Measurements from ENCODE around the gene ASTL. TPM values are rescaled to one million over a fixed set of nuclear protein-coding genes. Genes with fewer than 3 reads are reported as not detected.

ASTL gene
- total RNA-seq, 2 experiments from 2014 or later, result 0.22 TPM; not detected in 1

GRCh38 chr2:96148410-96149217 is 10.3 kb upstream of the ASTL start:
- DNase-seq, result peak; percentile 95
- Mint-ChIP-seq H3K4me3 (peak overlapping the region; percentile 57), H3K27ac (peak overlapping the region; percentile 98), H3K36me3 (ENCODE audit: low read depth) (peaks cover 9% of the 10 kb centered on the region), H3K9me3 (no peaks in the 10 kb centered on the region), H3K27me3 (no peaks in the 10 kb centered on the region), H3K4me1 (peaks cover 79% of the 10 kb centered on the region)
- CTCF ChIA-PET, result interaction anchor here (0.6 to 15.6 kb wide), 5 partner anchors 11 to 615 kb away, joined by 3 to 239 read pairs (median 10); partner anchors contain the start of gene ASTL
- POLR2A ChIA-PET, result no interaction called here

GRCh38 chr2:96147593-96148201 is 9.4 kb upstream of the ASTL start:
- peaks cover 79% of the 10 kb centered on the region for H3K4me1 Mint-ChIP-seq
- H3K27me3 Mint-ChIP-seq, result no peaks in the 10 kb centered on the region
- peak overlapping the region; percentile 57 for H3K4me3 Mint-ChIP-seq
- no peaks in the 10 kb centered on the region for H3K9me3 Mint-ChIP-seq
- H3K27ac Mint-ChIP-seq, result peak overlapping the region; percentile 98
- CTCF ChIA-PET, result interaction anchor here (0.6 to 15.6 kb wide), 6 partner anchors 10 to 614 kb away, joined by 3 to 239 read pairs (median 6); partner anchors contain the start of gene ASTL
- POLR2A ChIA-PET, result no interaction called here
- peaks cover 14% of the 10 kb centered on the region for H3K36me3 Mint-ChIP-seq (ENCODE audit: low read depth)
- DNase-seq, result no peak

GRCh38 chr2:96146881-96147592 is 8.7 kb upstream of the ASTL start:
- peaks cover 14% of the 10 kb centered on the region for H3K36me3 Mint-ChIP-seq (ENCODE audit: low read depth)
- POLR2A ChIA-PET, result no interaction called here

GRCh38 chr2:96146153-96146880 is 8.0 kb upstream of the ASTL start:
- ChIA-PET CTCF (interaction anchor here (0.6 to 15.6 kb wide), 5 partner anchors 9 to 30 kb away, joined by 3 to 239 read pairs (median 10); partner anchors contain the start of gene ASTL), POLR2A (no interaction called here)
- Mint-ChIP-seq H3K27me3 (no peaks in the 10 kb centered on the region), H3K9me3 (no peaks in the 10 kb centered on the region), H3K4me3 (peak overlapping the region; percentile 74), H3K27ac (peak overlapping the region; percentile 98), H3K36me3 (ENCODE audit: low read depth) (peaks cover 14% of the 10 kb centered on the region), H3K4me1 (peaks cover 76% of the 10 kb centered on the region)
- DNase-seq, result peak; percentile 89

More at GRCh38 chr2:96146881-96147592, 8.7 kb upstream of the ASTL start:
- Mint-ChIP-seq H3K4me3 (peak overlapping the region; percentile 74), H3K27me3 (no peaks in the 10 kb centered on the region), H3K27ac (peak overlapping the region; percentile 98), H3K4me1 (peaks cover 80% of the 10 kb centered on the region), H3K9me3 (no peaks in the 10 kb centered on the region)
- no peak for DNase-seq
- CTCF ChIA-PET, result interaction anchor here (0.6 to 15.6 kb wide), 5 partner anchors 9 to 29 kb away, joined by 3 to 239 read pairs (median 10); partner anchors contain the start of gene ASTL

GRCh38 chr2:96145848-96146152 is 7.5 kb upstream of the ASTL start:
- Mint-ChIP-seq H3K27ac (peak overlapping the region; percentile 98), H3K9me3 (no peaks in the 10 kb centered on the region), H3K27me3 (no peaks in the 10 kb centered on the region), H3K4me1 (peaks cover 71% of the 10 kb centered on the region), H3K36me3 (ENCODE audit: low read depth) (peaks cover 14% of the 10 kb centered on the region), H3K4me3 (peak overlapping the region; percentile 74)
- POLR2A ChIA-PET, result no interaction called here
- no peak for DNase-seq
- CTCF ChIA-PET, result interaction anchor here (3.7 to 15.6 kb wide), 2 partner anchors 8 to 30 kb away, joined by 25 to 239 read pairs; partner anchors contain the start of gene ASTL

GRCh38 chr2:96145036-96145847 is 6.9 kb upstream of the ASTL start, which contains the start of gene DUSP2:
Gene DUSP2 (minus strand): TSS chr2:96145440. CDS start chr2:96145354, 86 bp downstream.
- no peaks in the 10 kb centered on the region for H3K27me3 Mint-ChIP-seq
- CTCF ChIA-PET, result interaction anchor here (2.7 to 15.6 kb wide), 2 partner anchors 28 to 31 kb away, joined by 15 to 239 read pairs; no protein-coding TSS in a partner anchor
- H3K36me3 Mint-ChIP-seq (ENCODE audit: low read depth), result peaks cover 14% of the 10 kb centered on the region
- POLR2A ChIA-PET, result interaction anchor here (1.0 kb wide), 1 partner anchor 12 kb away, joined by 3 read pairs; no protein-coding TSS in a partner anchor
- peak within 1 kb of the TSS; percentile 92 for H3K4me3 Mint-ChIP-seq
- no peaks in the 10 kb centered on the region for H3K9me3 Mint-ChIP-seq
- peak within 1 kb of the TSS; percentile 98 for H3K27ac Mint-ChIP-seq
- DNase-seq, result peak; percentile 88
- peaks cover 67% of the 10 kb centered on the region for H3K4me1 Mint-ChIP-seq

- H3K27ac Mint-ChIP-seq, result peak overlapping the region; percentile 96
- no peaks in the 10 kb centered on the region for H3K9me3 Mint-ChIP-seq
- peaks cover 14% of the 10 kb centered on the region for H3K36me3 Mint-ChIP-seq (ENCODE audit: low read depth)
- peak overlapping the region; percentile 92 for H3K4me3 Mint-ChIP-seq
- CTCF ChIA-PET, result interaction anchor here (2.7 to 15.6 kb wide), 2 partner anchors 27 to 31 kb away, joined by 15 to 239 read pairs; no protein-coding TSS in a partner anchor
- peak; percentile 38 for DNase-seq
- no peaks in the 10 kb centered on the region for H3K27me3 Mint-ChIP-seq
- POLR2A ChIA-PET, result interaction anchor here (1.0 to 1.6 kb wide), 2 partner anchors 13 to 30 kb away, joined by 3 to 5 read pairs; no protein-coding TSS in a partner anchor
- H3K4me1 Mint-ChIP-seq, result peaks cover 63% of the 10 kb centered on the region
Observed at GRCh38 chr2:96144481-96145035, 6.3 kb upstream of the ASTL start.

GRCh38 chr2:96143848-96144480 is 5.7 kb upstream of the ASTL start:
- ChIA-PET POLR2A (interaction anchor here (1.6 kb wide), 1 partner anchor 30 kb away, joined by 5 read pairs; no protein-coding TSS in a partner anchor), CTCF (interaction anchor here (2.7 to 15.6 kb wide), 2 partner anchors 26 to 32 kb away, joined by 15 to 239 read pairs; no protein-coding TSS in a partner anchor)
- Mint-ChIP-seq H3K27me3 (no peaks in the 10 kb centered on the region), H3K36me3 (ENCODE audit: low read depth) (peaks cover 14% of the 10 kb centered on the region), H3K4me3 (peak overlapping the region; percentile 92), H3K9me3 (no peaks in the 10 kb centered on the region), H3K27ac (peak overlapping the region; percentile 96), H3K4me1 (peaks cover 60% of the 10 kb centered on the region)
- peak; percentile 39 for DNase-seq

- H3K27me3 Mint-ChIP-seq, result no peaks in the 10 kb centered on the region
- POLR2A ChIA-PET, result interaction anchor here (0.6 to 1.6 kb wide), 2 partner anchors 31 to 126 kb away, joined by 4 to 5 read pairs; no protein-coding TSS in a partner anchor
- H3K36me3 Mint-ChIP-seq (ENCODE audit: low read depth), result peaks cover 14% of the 10 kb centered on the region
Observed at GRCh38 chr2:96143231-96143847, 5.0 kb upstream of the ASTL start.

More at GRCh38 chr2:96143231-96143847, 5.0 kb upstream of the ASTL start:
- H3K4me1 Mint-ChIP-seq, result peaks cover 56% of the 10 kb centered on the region
- CTCF ChIA-PET, result interaction anchor here (1.3 to 15.6 kb wide), 5 partner anchors 10 to 124 kb away, joined by 5 to 239 read pairs (median 6); no protein-coding TSS in a partner anchor
- no peaks in the 10 kb centered on the region for H3K9me3 Mint-ChIP-seq
- peak overlapping the region; percentile 96 for H3K27ac Mint-ChIP-seq
- no peak for DNase-seq
- peak overlapping the region; percentile 92 for H3K4me3 Mint-ChIP-seq
